HepG2 (cell line): ENCODE results near the gene NLRC3. TPM values are rescaled to one million over a fixed set of nuclear protein-coding genes. Genes with fewer than 3 reads are reported as not detected.

ENCODE experiments used
- AKAP8 ChIP-seq: sonication (generic); formaldehyde crosslinking; IDR thresholded peaks from 2 replicates; pipeline ENCODE4 v1.5.1; 2020; ENCODE audit warnings: mild to moderate bottlenecking, missing genetic modification reagents
- BHLHE40 ChIP-seq: IDR thresholded peaks from 2 replicates; pipeline ENCODE4 v1.6.1; 2011; ENCODE audit warnings: low read length, improper control_type of control experiment
- EHMT2 ChIP-seq: fragments of 200-600 bp; sonication (generic); IDR thresholded peaks from 2 replicates; pipeline ENCODE4 v1.7.0; 2017; ENCODE audit warnings: antibody characterized with exemption, low read depth, low read length, borderline replicate concordance
- HNRNPUL1 ChIP-seq: fragments of 200-400 bp; formaldehyde crosslinking; IDR thresholded peaks from 2 replicates; pipeline ENCODE4 v1.6.1; 2017; ENCODE audit warnings: low read depth, mild to moderate bottlenecking, low read length, moderate library complexity
- JUN ChIP-seq: sonication (generic); formaldehyde crosslinking; IDR thresholded peaks from 2 replicates; pipeline ENCODE4 v1.4.0; 2020; ENCODE audit warnings: mild to moderate bottlenecking, missing genetic modification reagents
- KDM2A ChIP-seq: sonication (generic); formaldehyde crosslinking; IDR thresholded peaks from 2 replicates; pipeline ENCODE4 v1.4.0; 2020; ENCODE audit warnings: low read depth, missing genetic modification reagents, borderline replicate concordance
- MIER3 ChIP-seq: IDR thresholded peaks from 2 replicates; pipeline ENCODE4 v1.6.1; 2016; ENCODE audit warnings: missing compliant biosample characterization, borderline replicate concordance
- PHB2 ChIP-seq: fragments of 450-650 bp; IDR thresholded peaks from 2 replicates; pipeline ENCODE4 v1.6.1; 2018; ENCODE audit not compliant: partially characterized antibody
- SOX6 ChIP-seq, 2 experiments: fragments of 450-650 bp in 1 of 2; sonication (generic) in 1 of 2; formaldehyde crosslinking in 1 of 2; IDR thresholded peaks; 2 replicates each; pipeline versions ENCODE4 v1.4.0 to v1.6.1; 2017 to 2020; ENCODE audit warnings: antibody characterized with exemption in 1 of 2, mild to moderate bottlenecking in 1 of 2, missing genetic modification reagents in 1 of 2
- ZKSCAN5 ChIP-seq: sonication (generic); formaldehyde crosslinking; IDR thresholded peaks from 2 replicates; pipeline ENCODE4 v1.5.1; 2020; ENCODE audit warnings: mild to moderate bottlenecking, missing genetic modification reagents
- ZNF10 ChIP-seq: sonication (generic); formaldehyde crosslinking; IDR thresholded peaks from 2 replicates; pipeline ENCODE4 v1.4.0; 2020; ENCODE audit warnings: mild to moderate bottlenecking, low read depth, missing genetic modification reagents, borderline replicate concordance
- ZNF7 ChIP-seq: IDR thresholded peaks from 2 replicates; pipeline ENCODE4 v1.6.1; 2016; ENCODE audit warnings: missing biosample characterization, missing genetic modification reagents
- ZNF792 ChIP-seq: IDR thresholded peaks from 2 replicates; pipeline ENCODE4 v1.6.1; 2016
- polyA plus RNA-seq, 8 experiments: library from polyadenylated mRNA; depleted of rRNA in 3 of 8; stranded (reverse) in 7 of 8; unstranded in 1 of 8; fragments of >200 nt; fragmentation: Illumina TruSeq in 4 of 8; extraction: Trizol in 4 of 8; gene quantifications; 2 replicates each; pipeline versions ENCODE4 v1.2.1 to v1.2.3, GENCODE V29; 2011 to 2016; ENCODE audit warnings: low read depth in 4 of 8, missing spikeins in 1 of 8, mixed read lengths in 1 of 8; ENCODE audit not compliant: insufficient read depth in 1 of 8
- total RNA-seq, 5 experiments: library from RNA; depleted of rRNA; stranded (reverse); fragments of >200 nt; fragmentation: Illumina TruSeq; extraction: Trizol; gene quantifications; 2 replicates each; pipeline ENCODE4 v1.2.3, GENCODE V29; 2016; ENCODE audit warnings: low read depth in 1 of 5
- TF ChIP-seq, protein P1 (sequence below): sonication (generic); formaldehyde crosslinking; IDR thresholded peaks from 2 replicates; pipeline ENCODE4 v1.5.0; 2020; ENCODE audit warnings: missing genetic modification reagents
- TF ChIP-seq, protein P2 (sequence below): sonication (generic); formaldehyde crosslinking; IDR thresholded peaks from 2 replicates; pipeline ENCODE4 v1.4.0; 2020; ENCODE audit warnings: mild to moderate bottlenecking, missing genetic modification reagents
- TF ChIP-seq, protein P3 (sequence below): sonication (generic); formaldehyde crosslinking; conservative IDR thresholded peaks from 2 replicates; pipeline ENCODE4 v1.4.0; 2020; ENCODE audit warnings: missing genetic modification reagents
- TF ChIP-seq, protein P4 (sequence below): IDR thresholded peaks from 2 replicates; pipeline ENCODE4 v1.6.1; 2016; ENCODE audit warnings: mild to moderate bottlenecking, missing biosample characterization, missing genetic modification reagents
- TF ChIP-seq, protein P5 (sequence below): sonication (generic); IDR thresholded peaks from 2 replicates; pipeline ENCODE4 v1.6.1; 2016; ENCODE audit warnings: low read depth, borderline replicate concordance
- TF ChIP-seq, protein P6 (sequence below): sonication (generic); formaldehyde crosslinking; IDR thresholded peaks from 2 replicates; pipeline ENCODE4 v1.5.1; 2020; ENCODE audit warnings: mild to moderate bottlenecking, missing genetic modification reagents, borderline replicate concordance

NLRC3 gene
- total and polyA plus RNA-seq, 2 of the 13 experiments (the other 11 are each of a cell fraction or from before 2014, with no cell fraction given): not detected

DNA sequence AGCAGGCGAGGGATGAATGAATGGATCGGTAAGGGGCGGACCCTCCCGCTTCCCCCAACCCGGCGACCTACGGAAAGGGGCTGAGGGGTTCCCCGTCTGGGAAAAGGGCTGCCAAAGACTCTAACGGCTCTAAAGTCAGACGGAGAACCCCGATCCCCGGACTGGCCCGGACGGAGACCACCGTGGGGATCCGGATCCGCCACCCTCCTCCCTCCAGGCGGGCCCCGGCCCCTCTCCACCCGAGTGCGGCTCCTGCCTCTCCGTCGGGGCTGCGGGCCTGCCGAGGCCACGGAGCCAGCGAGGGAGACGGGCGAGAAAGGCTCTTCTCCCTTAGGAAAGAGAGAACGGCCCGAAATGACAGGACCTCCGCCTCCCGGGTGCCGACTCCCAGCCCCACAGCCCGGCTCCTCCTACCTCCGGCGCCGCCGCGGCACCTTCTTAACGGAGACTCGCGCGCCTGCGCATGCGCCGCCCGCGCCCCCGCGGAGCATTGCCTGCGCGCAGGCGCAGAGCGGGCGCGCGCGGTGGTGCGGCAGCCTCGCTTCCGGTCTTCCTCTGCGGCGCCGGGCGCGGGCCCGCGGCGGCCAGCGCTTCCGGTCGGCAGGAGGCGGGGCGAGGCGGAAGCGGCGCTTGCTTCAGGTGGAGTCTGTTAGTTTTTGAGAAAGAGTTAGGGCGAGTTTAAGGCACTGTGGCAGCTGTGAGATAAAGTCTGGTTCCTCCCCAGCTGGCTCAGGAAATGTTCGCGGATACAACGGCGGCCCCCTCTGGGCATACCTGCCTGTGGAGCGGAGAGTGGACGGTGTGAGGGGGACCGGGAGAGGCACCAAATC, 34.2 kb upstream of the NLRC3 start, which contains the start of gene SLX4 (continued):
- TF ChIP-seq AKAP8 (no peak), MIER3 (CRISPR knock-in tag) (0 out of 2 replicates have a peak, but pooled peaks have one; percentile 48), BHLHE40 (no peak), ZNF7 (no peak), ZKSCAN5 (no peak), PHB2 (no peak), HNRNPUL1 (no peak), ZNF792 (CRISPR knock-in tag) (0 out of 2 replicates have a peak, but pooled peaks have one; percentile 18), ZNF10 (CRISPR knock-in tag) (no peak), KDM2A (CRISPR knock-in tag) (peak; percentile 15; the same call in 1 of the 2 replicates), SOX6 (IDR thresholded peaks at IDR 0.05) (no peak), SOX6 (CRISPR knock-in tag; IDR thresholded peaks at IDR 0.05) (no peak), JUN (no peak), EHMT2 (no peak)
- TF ChIP-seq, protein P1, sequence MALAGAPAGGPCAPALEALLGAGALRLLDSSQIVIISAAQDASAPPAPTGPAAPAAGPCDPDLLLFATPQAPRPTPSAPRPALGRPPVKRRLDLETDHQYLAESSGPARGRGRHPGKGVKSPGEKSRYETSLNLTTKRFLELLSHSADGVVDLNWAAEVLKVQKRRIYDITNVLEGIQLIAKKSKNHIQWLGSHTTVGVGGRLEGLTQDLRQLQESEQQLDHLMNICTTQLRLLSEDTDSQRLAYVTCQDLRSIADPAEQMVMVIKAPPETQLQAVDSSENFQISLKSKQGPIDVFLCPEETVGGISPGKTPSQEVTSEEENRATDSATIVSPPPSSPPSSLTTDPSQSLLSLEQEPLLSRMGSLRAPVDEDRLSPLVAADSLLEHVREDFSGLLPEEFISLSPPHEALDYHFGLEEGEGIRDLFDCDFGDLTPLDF (CRISPR knock-in tag): no peak; the same call in 1 of the 2 replicates
- TF ChIP-seq, protein P2, sequence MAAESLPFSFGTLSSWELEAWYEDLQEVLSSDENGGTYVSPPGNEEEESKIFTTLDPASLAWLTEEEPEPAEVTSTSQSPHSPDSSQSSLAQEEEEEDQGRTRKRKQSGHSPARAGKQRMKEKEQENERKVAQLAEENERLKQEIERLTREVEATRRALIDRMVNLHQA (CRISPR knock-in tag): no peak
- TF ChIP-seq, protein P3, sequence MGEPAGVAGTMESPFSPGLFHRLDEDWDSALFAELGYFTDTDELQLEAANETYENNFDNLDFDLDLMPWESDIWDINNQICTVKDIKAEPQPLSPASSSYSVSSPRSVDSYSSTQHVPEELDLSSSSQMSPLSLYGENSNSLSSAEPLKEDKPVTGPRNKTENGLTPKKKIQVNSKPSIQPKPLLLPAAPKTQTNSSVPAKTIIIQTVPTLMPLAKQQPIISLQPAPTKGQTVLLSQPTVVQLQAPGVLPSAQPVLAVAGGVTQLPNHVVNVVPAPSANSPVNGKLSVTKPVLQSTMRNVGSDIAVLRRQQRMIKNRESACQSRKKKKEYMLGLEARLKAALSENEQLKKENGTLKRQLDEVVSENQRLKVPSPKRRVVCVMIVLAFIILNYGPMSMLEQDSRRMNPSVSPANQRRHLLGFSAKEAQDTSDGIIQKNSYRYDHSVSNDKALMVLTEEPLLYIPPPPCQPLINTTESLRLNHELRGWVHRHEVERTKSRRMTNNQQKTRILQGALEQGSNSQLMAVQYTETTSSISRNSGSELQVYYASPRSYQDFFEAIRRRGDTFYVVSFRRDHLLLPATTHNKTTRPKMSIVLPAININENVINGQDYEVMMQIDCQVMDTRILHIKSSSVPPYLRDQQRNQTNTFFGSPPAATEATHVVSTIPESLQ (CRISPR knock-in tag): no peak
- TF ChIP-seq, protein P4, sequence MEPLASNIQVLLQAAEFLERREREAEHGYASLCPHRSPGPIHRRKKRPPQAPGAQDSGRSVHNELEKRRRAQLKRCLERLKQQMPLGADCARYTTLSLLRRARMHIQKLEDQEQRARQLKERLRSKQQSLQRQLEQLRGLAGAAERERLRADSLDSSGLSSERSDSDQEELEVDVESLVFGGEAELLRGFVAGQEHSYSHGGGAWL (CRISPR knock-in tag): peak; percentile 59; the same call in 1 of the 2 replicates
- TF ChIP-seq, protein P5, sequence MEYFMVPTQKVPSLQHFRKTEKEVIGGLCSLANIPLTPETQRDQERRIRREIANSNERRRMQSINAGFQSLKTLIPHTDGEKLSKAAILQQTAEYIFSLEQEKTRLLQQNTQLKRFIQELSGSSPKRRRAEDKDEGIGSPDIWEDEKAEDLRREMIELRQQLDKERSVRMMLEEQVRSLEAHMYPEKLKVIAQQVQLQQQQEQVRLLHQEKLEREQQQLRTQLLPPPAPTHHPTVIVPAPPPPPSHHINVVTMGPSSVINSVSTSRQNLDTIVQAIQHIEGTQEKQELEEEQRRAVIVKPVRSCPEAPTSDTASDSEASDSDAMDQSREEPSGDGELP: peak; percentile 9; the same call in 1 of the 2 replicates
- TF ChIP-seq, protein P6, sequence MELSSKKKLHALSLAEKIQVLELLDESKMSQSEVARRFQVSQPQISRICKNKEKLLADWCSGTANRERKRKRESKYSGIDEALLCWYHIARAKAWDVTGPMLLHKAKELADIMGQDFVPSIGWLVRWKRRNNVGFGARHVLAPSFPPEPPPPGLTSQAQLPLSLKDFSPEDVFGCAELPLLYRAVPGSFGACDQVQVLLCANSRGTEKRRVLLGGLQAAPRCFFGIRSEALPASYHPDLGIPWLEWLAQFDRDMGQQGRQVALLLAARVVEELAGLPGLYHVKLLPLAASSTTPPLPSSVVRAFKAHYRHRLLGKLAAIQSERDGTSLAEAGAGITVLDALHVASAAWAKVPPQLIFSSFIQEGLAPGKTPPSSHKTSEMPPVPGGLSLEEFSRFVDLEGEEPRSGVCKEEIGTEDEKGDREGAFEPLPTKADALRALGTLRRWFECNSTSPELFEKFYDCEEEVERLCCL (CRISPR knock-in tag): no peak
